ENCODE data around the gene GRID1. TPM values are rescaled to one million over a fixed set of nuclear protein-coding genes. Genes with fewer than 3 reads are reported as not detected.

Gene GRID1
- total RNA-seq, 1 experiment from 2014 or later: not detected

DNA sequence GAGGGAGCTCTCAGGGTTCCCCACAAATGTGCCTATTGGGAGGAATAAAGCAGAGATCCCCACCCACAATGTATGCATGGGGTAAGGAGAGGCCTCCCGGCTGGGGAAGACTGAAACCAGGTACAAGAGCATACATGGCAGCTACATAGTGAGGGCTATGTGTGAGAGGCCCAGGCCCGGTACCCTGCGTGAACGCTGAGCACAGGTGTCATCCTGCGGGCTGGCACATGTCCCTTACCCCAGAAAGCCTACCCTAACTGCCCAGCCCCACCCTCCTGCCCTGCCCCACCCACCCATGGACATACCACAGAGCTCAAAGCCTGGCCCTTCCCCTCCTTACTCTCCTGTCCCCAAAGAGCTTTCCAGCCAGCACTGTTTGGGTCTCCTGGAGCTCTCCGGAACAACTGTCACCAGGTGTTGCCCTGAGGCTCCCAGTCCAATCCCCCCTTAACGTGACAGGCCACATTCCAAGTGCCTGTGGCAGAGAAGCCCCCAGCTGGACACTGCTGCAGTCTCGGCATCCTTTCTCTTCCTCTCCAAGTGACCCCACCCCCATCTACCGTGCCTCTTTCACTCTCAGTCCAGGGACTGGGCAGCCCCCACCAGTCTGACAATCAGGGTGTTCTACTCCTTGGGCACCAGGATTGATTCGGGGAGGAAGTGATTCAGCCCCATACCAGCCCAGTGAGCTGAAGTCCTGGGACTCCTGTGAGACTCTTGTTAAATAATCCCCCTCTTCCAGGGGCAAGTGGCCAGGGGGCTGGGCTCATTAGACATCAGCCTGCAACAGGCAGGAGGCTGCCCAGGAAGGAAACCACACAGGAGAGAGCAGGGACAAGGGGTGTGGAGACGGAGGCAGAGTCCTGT is 19.6 kb downstream of the GRID1 start:
- intact Hi-C loops (cut with micrococcal nuclease; ENCODE audit: unreplicated experiment): no loop called here
- no peaks in the 10 kb centered on the region for H3K9me3 Mint-ChIP-seq (ENCODE audit: low read depth, unreplicated experiment)
- peaks cover 20% of the 10 kb centered on the region for H3K4me1 Mint-ChIP-seq (ENCODE audit: low read depth, unreplicated experiment)
- no TSS peak for BruUV-seq (replicated peaks)
- CTCF ChIA-PET: interaction anchor here (0.6 to 1.1 kb wide), 4 partner anchors 15 to 405 kb away, joined by 3 read pairs; no protein-coding TSS in a partner anchor
- H3K27ac Mint-ChIP-seq (ENCODE audit: unreplicated experiment): peak overlapping the region; percentile 66
- H3K36me3 Mint-ChIP-seq (ENCODE audit: insufficient read depth, unreplicated experiment): no peaks in the 10 kb centered on the region
- TF ChIP-seq, protein P1, sequence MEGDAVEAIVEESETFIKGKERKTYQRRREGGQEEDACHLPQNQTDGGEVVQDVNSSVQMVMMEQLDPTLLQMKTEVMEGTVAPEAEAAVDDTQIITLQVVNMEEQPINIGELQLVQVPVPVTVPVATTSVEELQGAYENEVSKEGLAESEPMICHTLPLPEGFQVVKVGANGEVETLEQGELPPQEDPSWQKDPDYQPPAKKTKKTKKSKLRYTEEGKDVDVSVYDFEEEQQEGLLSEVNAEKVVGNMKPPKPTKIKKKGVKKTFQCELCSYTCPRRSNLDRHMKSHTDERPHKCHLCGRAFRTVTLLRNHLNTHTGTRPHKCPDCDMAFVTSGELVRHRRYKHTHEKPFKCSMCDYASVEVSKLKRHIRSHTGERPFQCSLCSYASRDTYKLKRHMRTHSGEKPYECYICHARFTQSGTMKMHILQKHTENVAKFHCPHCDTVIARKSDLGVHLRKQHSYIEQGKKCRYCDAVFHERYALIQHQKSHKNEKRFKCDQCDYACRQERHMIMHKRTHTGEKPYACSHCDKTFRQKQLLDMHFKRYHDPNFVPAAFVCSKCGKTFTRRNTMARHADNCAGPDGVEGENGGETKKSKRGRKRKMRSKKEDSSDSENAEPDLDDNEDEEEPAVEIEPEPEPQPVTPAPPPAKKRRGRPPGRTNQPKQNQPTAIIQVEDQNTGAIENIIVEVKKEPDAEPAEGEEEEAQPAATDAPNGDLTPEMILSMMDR (IDR thresholded peaks at IDR 0.05; ENCODE audit: unreplicated experiment): no peak
- DNase-seq: peak; percentile 26
- no peak overlapping the region for H3K4me3 Mint-ChIP-seq (ENCODE audit: low read depth, unreplicated experiment)
- H3K27me3 Mint-ChIP-seq (ENCODE audit: unreplicated experiment): peaks cover 27% of the 10 kb centered on the region

DNA sequence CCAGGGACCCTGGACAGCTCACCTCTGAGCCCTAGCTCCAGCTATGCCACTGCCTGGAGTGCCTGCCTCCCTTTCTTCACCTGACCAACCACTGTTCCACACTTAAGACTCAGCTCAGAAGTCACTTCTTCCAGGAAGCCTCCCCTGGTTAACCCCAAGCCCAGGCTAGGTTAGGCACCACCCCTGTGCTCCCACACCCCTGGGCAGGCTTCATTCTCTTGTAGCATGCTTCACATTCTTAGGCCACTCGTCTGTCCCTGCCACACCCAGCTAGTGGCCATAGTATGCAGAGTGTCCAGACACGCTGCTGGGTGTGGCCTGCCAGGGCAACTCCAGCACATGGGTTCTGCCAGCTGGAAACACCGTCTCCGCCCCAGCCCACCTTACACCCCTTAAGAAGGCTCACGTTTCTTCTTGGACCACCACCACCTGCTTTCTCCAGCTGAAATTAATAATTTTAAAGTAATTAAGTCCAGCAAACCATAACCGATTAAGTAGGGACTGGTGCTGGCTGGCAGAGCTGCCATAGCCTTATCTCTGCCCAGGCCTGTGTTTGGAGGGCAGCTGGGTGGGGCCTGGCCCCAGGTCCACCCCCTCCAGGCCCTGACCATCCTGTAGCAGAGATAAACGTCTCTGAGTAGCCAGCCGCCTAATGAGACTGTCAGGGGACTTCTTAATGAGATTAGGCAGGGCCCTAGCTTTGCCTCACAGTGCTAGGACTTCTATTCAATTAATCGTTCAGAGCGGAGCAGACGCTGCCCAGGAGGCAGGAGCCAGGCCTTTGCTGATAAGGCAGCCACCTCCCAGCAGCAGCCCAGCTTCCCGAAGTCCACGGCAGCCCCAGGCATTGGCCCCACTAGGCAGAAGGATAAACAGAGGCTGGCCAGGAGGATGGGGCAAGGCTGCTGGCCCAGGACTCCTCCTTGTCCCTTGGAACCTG is 20.5 kb downstream of the GRID1 start:
- peak overlapping the region; percentile 5 for H3K4me3 Mint-ChIP-seq (ENCODE audit: low read depth, unreplicated experiment)
- no peaks in the 10 kb centered on the region for H3K36me3 Mint-ChIP-seq (ENCODE audit: insufficient read depth, unreplicated experiment)
- no peaks in the 10 kb centered on the region for H3K9me3 Mint-ChIP-seq (ENCODE audit: low read depth, unreplicated experiment)
- intact Hi-C loops (cut with micrococcal nuclease; ENCODE audit: unreplicated experiment): no loop called here
- peak overlapping the region; percentile 66 for H3K27ac Mint-ChIP-seq (ENCODE audit: unreplicated experiment)
- DNase-seq: peak; percentile 72
- H3K4me1 Mint-ChIP-seq (ENCODE audit: low read depth, unreplicated experiment): peaks cover 20% of the 10 kb centered on the region
- TF ChIP-seq, protein P1 (IDR thresholded peaks at IDR 0.05; ENCODE audit: unreplicated experiment): no peak
- CTCF ChIA-PET: interaction anchor here (1.1 to 1.7 kb wide), 2 partner anchors 14 to 121 kb away, joined by 3 read pairs; no protein-coding TSS in a partner anchor
- H3K27me3 Mint-ChIP-seq (ENCODE audit: unreplicated experiment): peaks cover 18% of the 10 kb centered on the region
- BruUV-seq (replicated peaks): no TSS peak

DNA sequence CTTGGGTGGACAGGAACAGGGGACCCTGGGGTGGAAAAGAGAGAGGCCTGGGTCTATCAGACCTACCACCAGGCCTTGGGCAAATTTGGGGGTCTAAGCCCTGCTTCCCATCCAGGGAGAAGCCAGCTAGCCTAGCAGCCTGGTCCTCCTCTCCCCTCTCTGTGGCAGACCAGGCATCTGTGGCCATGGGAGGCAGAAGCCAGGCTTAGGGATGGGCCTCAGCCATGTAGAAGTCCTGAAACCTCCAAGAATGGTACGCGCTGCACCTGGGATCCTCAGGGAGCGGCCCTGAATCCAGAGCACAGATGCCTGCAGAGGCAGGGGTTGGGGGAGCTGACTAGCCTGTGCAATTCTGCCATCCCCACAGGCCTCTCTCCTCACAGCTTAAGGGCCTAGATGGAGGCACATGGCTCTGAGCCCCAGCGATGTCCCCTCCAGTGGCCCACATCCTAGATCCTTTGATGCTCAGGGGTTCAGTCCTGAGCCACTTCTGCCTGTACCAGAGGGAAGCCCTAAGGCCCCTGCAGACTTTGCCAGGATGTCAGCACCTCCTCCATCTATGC is 21.2 kb downstream of the GRID1 start:
- CTCF ChIA-PET: interaction anchor here (1.7 kb wide), 1 partner anchor 120 kb away, joined by 3 read pairs; no protein-coding TSS in a partner anchor
- intact Hi-C loops (cut with micrococcal nuclease; ENCODE audit: unreplicated experiment): no loop called here
- Mint-ChIP-seq H3K27ac (ENCODE audit: unreplicated experiment) (peak overlapping the region; percentile 66), H3K4me3 (ENCODE audit: low read depth, unreplicated experiment) (peak overlapping the region; percentile 5), H3K4me1 (ENCODE audit: low read depth, unreplicated experiment) (peaks cover 20% of the 10 kb centered on the region), H3K27me3 (ENCODE audit: unreplicated experiment) (peaks cover 11% of the 10 kb centered on the region), H3K36me3 (ENCODE audit: insufficient read depth, unreplicated experiment) (no peaks in the 10 kb centered on the region), H3K9me3 (ENCODE audit: low read depth, unreplicated experiment) (no peaks in the 10 kb centered on the region)
- TF ChIP-seq, protein P1 (IDR thresholded peaks at IDR 0.05; ENCODE audit: unreplicated experiment): no peak
- no peak for DNase-seq
- BruUV-seq (replicated peaks): no TSS peak

DNA sequence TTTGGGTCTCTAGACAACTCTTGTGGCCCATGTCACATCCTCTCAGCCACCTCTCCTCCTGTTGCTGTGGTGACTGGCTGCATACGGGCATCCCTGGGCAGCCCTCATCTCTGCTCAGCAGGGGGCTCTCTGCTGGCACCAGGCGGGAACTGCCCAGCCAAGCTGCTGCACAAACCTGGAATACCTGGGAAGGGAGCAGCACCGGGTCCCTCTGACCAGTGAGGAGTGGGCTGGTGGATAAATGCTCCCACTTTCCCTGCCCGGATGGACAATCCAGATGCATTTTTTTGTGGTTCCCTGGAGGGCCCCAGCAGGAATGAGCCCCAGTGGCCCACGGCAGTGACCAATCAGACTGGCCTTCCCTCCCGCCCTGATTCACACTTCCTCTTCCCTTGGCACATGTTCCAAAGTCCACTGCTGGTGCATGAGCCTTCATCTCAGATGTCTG is 21.9 kb downstream of the GRID1 start:
- H3K27ac Mint-ChIP-seq (ENCODE audit: unreplicated experiment): no peak overlapping the region

More for the DNA sequence above, 21.9 kb downstream of the GRID1 start:
- peak; percentile 16 for DNase-seq
- peaks cover 20% of the 10 kb centered on the region for H3K4me1 Mint-ChIP-seq (ENCODE audit: low read depth, unreplicated experiment)
- CTCF ChIA-PET: interaction anchor here (1.7 kb wide), 1 partner anchor 120 kb away, joined by 3 read pairs; no protein-coding TSS in a partner anchor
- intact Hi-C loops (cut with micrococcal nuclease; ENCODE audit: unreplicated experiment): no loop called here
- no peaks in the 10 kb centered on the region for H3K9me3 Mint-ChIP-seq (ENCODE audit: low read depth, unreplicated experiment)
- no peaks in the 10 kb centered on the region for H3K36me3 Mint-ChIP-seq (ENCODE audit: insufficient read depth, unreplicated experiment)
- BruUV-seq (replicated peaks): no TSS peak
- H3K27me3 Mint-ChIP-seq (ENCODE audit: unreplicated experiment): peaks cover 5% of the 10 kb centered on the region
- TF ChIP-seq, protein P1 (IDR thresholded peaks at IDR 0.05; ENCODE audit: unreplicated experiment): no peak
- no peak overlapping the region for H3K4me3 Mint-ChIP-seq (ENCODE audit: low read depth, unreplicated experiment)
